ENCODE data around the gene SPATS2. TPM values are rescaled to one million over a fixed set of nuclear protein-coding genes. Genes with fewer than 3 reads are reported as not detected.

SPATS2 gene
- total and polyA plus RNA-seq, 9 donors = 9.1 to 28.2 (median 15.2) TPM

DNA sequence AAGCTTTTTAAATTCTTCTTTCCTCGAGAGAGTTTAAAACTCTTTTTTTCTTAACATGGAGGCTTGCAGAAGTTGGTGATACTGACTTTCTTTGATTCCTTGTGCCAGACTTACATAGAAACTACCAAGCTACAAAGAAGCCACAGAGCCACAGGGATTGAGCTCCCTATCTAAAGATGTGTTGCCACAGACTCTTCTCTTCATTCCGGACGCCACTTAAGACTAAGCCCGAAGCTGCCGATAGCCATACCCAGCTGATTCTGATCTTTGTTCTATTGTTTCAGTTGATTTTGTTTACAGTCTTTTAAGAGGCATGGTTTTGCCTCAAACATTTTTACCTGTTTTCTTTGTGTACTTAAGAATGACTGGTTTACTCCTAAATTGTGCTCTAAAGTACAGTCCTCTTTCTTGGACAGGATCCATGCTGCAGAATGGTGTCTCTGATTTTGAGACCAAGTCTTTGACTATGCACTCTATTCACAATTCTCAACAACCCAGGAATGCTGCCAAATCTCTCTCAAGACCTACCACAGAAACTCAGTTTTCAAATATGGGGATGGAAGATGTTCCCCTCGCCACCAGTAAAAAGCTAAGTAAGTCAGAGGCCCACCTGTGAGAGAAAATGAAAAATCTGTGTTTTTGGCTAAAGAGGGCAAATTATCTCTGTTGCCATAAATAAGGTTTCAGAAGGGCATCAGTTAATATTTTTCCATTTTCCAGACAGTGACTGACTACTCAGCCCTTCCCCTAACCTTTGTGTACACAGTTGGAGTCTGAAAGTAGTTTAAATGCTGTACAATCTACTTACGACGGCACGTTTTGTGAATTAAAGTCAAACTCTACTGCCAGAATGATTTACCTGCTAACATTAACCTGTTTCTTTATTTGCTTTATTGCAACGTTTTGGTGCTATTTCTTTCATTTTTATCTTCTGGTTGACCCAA, 129.4 kb downstream of the SPATS2 start:
- TF ChIP-seq EP300 (IDR thresholded peaks at IDR 0.05) (no peak), POLR2A (IDR thresholded peaks at IDR 0.05) (no peak)
- Histone ChIP-seq H3K9me3 (no peaks in the 10 kb centered on the region), H3K27me3 (no peaks in the 10 kb centered on the region), H3K27ac (no peak overlapping the region), H3K4me3 (no peak overlapping the region), H3K36me3 (no peaks in the 10 kb centered on the region), H3K4me1 (ENCODE audit: insufficient read depth) (no peaks in the 10 kb centered on the region)
- DNase-seq = no peak
- 87 to 88% (median 87%) methylated on average over 10 of the region's 10 CpGs for WGBS, 3 donors
- intact Hi-C loops (cut with DNase I) = no loop called here

GRCh38 chr12:49501895-49502294, 134.6 kb downstream of the SPATS2 start:
- TF ChIP-seq POLR2A (IDR thresholded peaks at IDR 0.05) (no peak), CTCF (IDR thresholded peaks at IDR 0.05) (no peak), EP300 (IDR thresholded peaks at IDR 0.05) (no peak)

DNA sequence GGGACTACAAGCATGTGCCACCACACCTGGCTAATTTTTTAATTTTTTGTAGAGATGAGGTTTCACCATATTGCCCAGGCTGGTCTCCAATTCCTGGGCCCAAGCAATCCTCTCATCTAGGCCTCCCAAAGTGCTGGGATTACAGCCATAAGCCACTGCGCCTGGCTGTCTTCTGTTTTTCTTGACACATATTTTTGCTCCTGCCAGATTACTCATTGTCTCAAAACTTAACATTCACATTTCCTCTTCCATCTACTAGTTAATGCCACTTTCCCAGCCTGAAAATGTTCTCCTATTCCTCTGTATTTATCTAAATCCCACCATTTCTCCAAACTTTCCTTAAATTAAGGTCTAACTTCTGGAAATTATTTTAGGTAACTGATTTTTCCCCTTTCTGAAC, 135.3 kb downstream of the SPATS2 start:
- Histone ChIP-seq H3K36me3 (no peaks in the 10 kb centered on the region), H3K4me1 (ENCODE audit: insufficient read depth) (no peaks in the 10 kb centered on the region), H3K4me3 (no peak overlapping the region), H3K9me3 (no peaks in the 10 kb centered on the region), H3K27ac (no peak overlapping the region), H3K27me3 (no peaks in the 10 kb centered on the region)
- TF ChIP-seq CTCF (IDR thresholded peaks at IDR 0.05) (no peak), EP300 (IDR thresholded peaks at IDR 0.05) (no peak), POLR2A (IDR thresholded peaks at IDR 0.05) (no peak)
- intact Hi-C loops (cut with DNase I) = no loop called here
- WGBS, 3 donors = 85 to 92% (median 90%) methylated on average over 1 of the region's 1 CpG
- DNase-seq = no peak

More at GRCh38 chr12:49501895-49502294, 134.6 kb downstream of the SPATS2 start:
- Histone ChIP-seq H3K27me3 (no peaks in the 10 kb centered on the region), H3K9me3 (no peaks in the 10 kb centered on the region), H3K36me3 (no peaks in the 10 kb centered on the region), H3K4me3 (no peak overlapping the region), H3K27ac (no peak overlapping the region), H3K4me1 (ENCODE audit: insufficient read depth) (no peaks in the 10 kb centered on the region)
- intact Hi-C loops (cut with DNase I) = no loop called here
- no peak for DNase-seq
- 74 to 84% (median 76%) methylated on average over 1 of the region's 1 CpG for WGBS, 3 donors

- Histone ChIP-seq H3K4me3 (no peak overlapping the region), H3K27me3 (no peaks in the 10 kb centered on the region), H3K36me3 (no peaks in the 10 kb centered on the region), H3K27ac (no peak overlapping the region), H3K9me3 (no peaks in the 10 kb centered on the region), H3K4me1 (ENCODE audit: insufficient read depth) (no peaks in the 10 kb centered on the region)
- TF ChIP-seq POLR2A (IDR thresholded peaks at IDR 0.05) = no peak
- TF ChIP-seq EP300 (IDR thresholded peaks at IDR 0.05) = no peak
- no peak for TF ChIP-seq CTCF (IDR thresholded peaks at IDR 0.05)
- WGBS, 3 donors = 69 to 79% (median 77%) methylated on average over 5 of the region's 5 CpGs
- DNase-seq = no peak
- intact Hi-C loops (cut with DNase I) = no loop called here
Observed at GRCh38 chr12:49503674-49504180, 136.5 kb downstream of the SPATS2 start.

- Histone ChIP-seq H3K27me3 (no peaks in the 10 kb centered on the region), H3K9me3 (no peaks in the 10 kb centered on the region), H3K27ac (no peak overlapping the region), H3K36me3 (no peaks in the 10 kb centered on the region), H3K4me1 (ENCODE audit: insufficient read depth) (no peaks in the 10 kb centered on the region), H3K4me3 (no peak overlapping the region)
- intact Hi-C loops (cut with DNase I) = no loop called here
- DNase-seq = no peak
- TF ChIP-seq EP300 (IDR thresholded peaks at IDR 0.05) (no peak), POLR2A (IDR thresholded peaks at IDR 0.05) (no peak), CTCF (IDR thresholded peaks at IDR 0.05) (no peak)
Observed at GRCh38 chr12:49505672-49506071, 138.4 kb downstream of the SPATS2 start.

Measured in ovary (tissue), 9 donors.